ENCODE data around the gene CHAF1B. TPM values are rescaled to one million over a fixed set of nuclear protein-coding genes. Genes with fewer than 3 reads are reported as not detected.

Gene CHAF1B
- total RNA-seq, 2 experiments from 2014 or later = 4.5 to 4.8 TPM

DNA sequence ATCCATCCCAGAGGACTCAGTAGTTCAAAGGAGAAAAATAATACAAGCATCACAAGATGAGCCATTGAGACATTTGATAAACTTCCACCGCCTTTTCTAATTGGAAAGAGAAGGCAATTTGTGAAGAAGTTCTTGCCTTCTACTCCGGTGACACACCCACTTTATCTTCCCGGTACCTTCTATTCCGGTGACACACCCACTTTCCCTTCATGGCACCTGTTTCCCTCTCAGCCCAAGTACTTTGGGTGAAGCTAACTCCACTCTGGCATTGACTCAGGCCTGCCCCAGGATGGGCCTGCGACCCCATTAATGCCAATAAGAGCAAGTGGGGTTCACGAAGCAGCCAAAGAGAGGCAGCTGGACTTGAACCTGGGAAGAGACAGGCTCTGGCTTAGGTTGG lies 56.5 kb downstream of the CHAF1B start:
- Histone ChIP-seq H3K27ac (ENCODE audit: low read depth in 1 of 2, low read length in 2 of 2) (no peak overlapping the region), H3K4me1 (ENCODE audit: insufficient read depth, low read length) (no peaks in the 10 kb centered on the region), H3K4me3 (ENCODE audit: low read length) (no peak overlapping the region), H3K27me3 (ENCODE audit: control insufficient read depth in 1 of 2, insufficient read depth in 2 of 2, low read length in 2 of 2) (no peaks in the 10 kb centered on the region), H3K36me3 (ENCODE audit: insufficient read depth, low read length) (no peaks in the 10 kb centered on the region), H3K9me3 (ENCODE audit: control insufficient read depth in 1 of 2, insufficient read depth in 1 of 2, low read length in 2 of 2) (no peaks in the 10 kb centered on the region)
- H3K36me3 Mint-ChIP-seq (ENCODE audit: low read depth) = no peaks in the 10 kb centered on the region
- CTCF ChIA-PET = interaction anchor here (1.3 kb wide), 1 partner anchor 14 kb away, joined by 4 read pairs; no protein-coding TSS in a partner anchor
- H3K4me3 Mint-ChIP-seq = no peak overlapping the region
- no peaks in the 10 kb centered on the region for H3K4me1 Mint-ChIP-seq (ENCODE audit: low read depth)
- H3K27me3 Mint-ChIP-seq = peaks cover 12% of the 10 kb centered on the region
- ATAC-seq (ENCODE audit: poor library complexity) (no peak), DNase-seq (no peak)
- no peak overlapping the region for H3K27ac Mint-ChIP-seq
- H3K9me3 Mint-ChIP-seq = no peaks in the 10 kb centered on the region
- intact Hi-C loops (cut with DNase I, micrococcal nuclease) = no loop called here
- TF ChIP-seq, protein P1, sequence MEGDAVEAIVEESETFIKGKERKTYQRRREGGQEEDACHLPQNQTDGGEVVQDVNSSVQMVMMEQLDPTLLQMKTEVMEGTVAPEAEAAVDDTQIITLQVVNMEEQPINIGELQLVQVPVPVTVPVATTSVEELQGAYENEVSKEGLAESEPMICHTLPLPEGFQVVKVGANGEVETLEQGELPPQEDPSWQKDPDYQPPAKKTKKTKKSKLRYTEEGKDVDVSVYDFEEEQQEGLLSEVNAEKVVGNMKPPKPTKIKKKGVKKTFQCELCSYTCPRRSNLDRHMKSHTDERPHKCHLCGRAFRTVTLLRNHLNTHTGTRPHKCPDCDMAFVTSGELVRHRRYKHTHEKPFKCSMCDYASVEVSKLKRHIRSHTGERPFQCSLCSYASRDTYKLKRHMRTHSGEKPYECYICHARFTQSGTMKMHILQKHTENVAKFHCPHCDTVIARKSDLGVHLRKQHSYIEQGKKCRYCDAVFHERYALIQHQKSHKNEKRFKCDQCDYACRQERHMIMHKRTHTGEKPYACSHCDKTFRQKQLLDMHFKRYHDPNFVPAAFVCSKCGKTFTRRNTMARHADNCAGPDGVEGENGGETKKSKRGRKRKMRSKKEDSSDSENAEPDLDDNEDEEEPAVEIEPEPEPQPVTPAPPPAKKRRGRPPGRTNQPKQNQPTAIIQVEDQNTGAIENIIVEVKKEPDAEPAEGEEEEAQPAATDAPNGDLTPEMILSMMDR (IDR thresholded peaks at IDR 0.05) = no peak
- POLR2A ChIA-PET = no interaction called here

DNA sequence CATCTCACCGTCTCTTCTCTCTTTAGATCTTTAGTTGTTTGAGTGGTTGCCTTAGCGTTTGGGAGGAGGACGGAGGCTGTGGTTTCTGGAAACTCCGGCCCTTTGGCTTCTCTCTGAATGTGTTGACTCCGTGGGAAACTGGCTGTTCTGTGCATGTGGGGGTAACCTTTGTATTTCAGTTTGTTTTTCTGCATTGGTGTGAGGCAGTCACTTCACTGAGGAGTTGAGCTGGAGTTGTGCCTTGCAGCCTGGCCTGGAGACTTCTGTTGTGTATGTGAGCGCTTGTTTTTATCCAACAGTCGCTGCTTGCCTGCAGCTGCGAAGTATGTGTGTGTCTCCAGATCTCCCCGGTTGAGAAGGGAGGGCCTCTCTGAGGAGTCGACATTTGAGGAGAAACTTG lies 61.1 kb downstream of the CHAF1B start:
- no peak for ATAC-seq (ENCODE audit: poor library complexity)
- POLR2A ChIA-PET = no interaction called here

DNA sequence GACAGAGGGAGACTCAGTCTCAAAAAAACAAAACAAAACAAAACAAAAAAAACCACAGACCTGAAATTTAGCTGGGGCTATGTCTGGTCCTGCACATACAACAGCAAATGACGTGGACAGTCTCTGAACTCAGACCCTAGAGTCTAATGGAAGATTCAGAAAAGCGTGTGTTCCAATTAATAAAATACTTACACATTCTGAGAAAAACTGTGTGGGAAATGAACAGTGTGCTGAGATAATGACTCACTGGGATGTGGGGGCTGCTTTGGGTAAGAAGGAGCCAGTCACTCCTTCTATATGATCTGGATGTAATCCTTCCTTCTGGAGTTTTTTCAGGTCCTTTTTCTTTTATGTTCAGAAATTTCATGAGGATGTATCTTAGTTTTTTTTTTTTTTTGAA lies 65.3 kb downstream of the CHAF1B start:
- no peaks in the 10 kb centered on the region for H3K36me3 ChIP-seq (ENCODE audit: insufficient read depth, low read length)
- intact Hi-C loops (cut with DNase I, micrococcal nuclease) = no loop called here
- no peak overlapping the region for H3K27ac ChIP-seq (ENCODE audit: low read depth in 1 of 2, low read length in 2 of 2)
- H3K27me3 ChIP-seq (ENCODE audit: control insufficient read depth in 1 of 2, insufficient read depth in 2 of 2, low read length in 2 of 2) = peaks cover 0 to 3% of the 10 kb centered on the region in 2 experiments
- TF ChIP-seq, protein P1 (IDR thresholded peaks at IDR 0.05) = no peak
- H3K27me3 Mint-ChIP-seq = no peaks in the 10 kb centered on the region
- no peaks in the 10 kb centered on the region for H3K4me1 ChIP-seq (ENCODE audit: insufficient read depth, low read length)
- CTCF ChIA-PET = no interaction called here
- H3K4me1 Mint-ChIP-seq (ENCODE audit: low read depth) = no peaks in the 10 kb centered on the region
- H3K27ac Mint-ChIP-seq = no peak overlapping the region
- DNase-seq (no peak), ATAC-seq (ENCODE audit: poor library complexity) (no peak)
- H3K4me3 Mint-ChIP-seq = no peak overlapping the region
- H3K4me3 ChIP-seq (ENCODE audit: low read length) = no peak overlapping the region
- POLR2A ChIA-PET = no interaction called here
- no peaks in the 10 kb centered on the region for H3K9me3 Mint-ChIP-seq
- no peaks in the 10 kb centered on the region for H3K9me3 ChIP-seq (ENCODE audit: control insufficient read depth in 1 of 2, insufficient read depth in 1 of 2, low read length in 2 of 2)
- H3K36me3 Mint-ChIP-seq (ENCODE audit: low read depth) = no peaks in the 10 kb centered on the region

More for the DNA sequence above, 61.1 kb downstream of the CHAF1B start:
- Histone ChIP-seq H3K27ac (ENCODE audit: low read depth in 1 of 2, low read length in 2 of 2) (no peak overlapping the region), H3K9me3 (ENCODE audit: control insufficient read depth in 1 of 2, insufficient read depth in 1 of 2, low read length in 2 of 2) (no peaks in the 10 kb centered on the region), H3K4me1 (ENCODE audit: insufficient read depth, low read length) (no peaks in the 10 kb centered on the region), H3K27me3 (ENCODE audit: control insufficient read depth in 1 of 2, insufficient read depth in 2 of 2, low read length in 2 of 2) (peaks cover 0 to 3% of the 10 kb centered on the region in 2 experiments), H3K36me3 (ENCODE audit: insufficient read depth, low read length) (no peaks in the 10 kb centered on the region), H3K4me3 (ENCODE audit: low read length) (no peak overlapping the region)
- no peak overlapping the region for H3K27ac Mint-ChIP-seq
- TF ChIP-seq, protein P1 (IDR thresholded peaks at IDR 0.05) = no peak
- DNase-seq = no peak
- no peaks in the 10 kb centered on the region for H3K4me1 Mint-ChIP-seq (ENCODE audit: low read depth)
- no peaks in the 10 kb centered on the region for H3K36me3 Mint-ChIP-seq (ENCODE audit: low read depth)
- H3K9me3 Mint-ChIP-seq = no peaks in the 10 kb centered on the region
- CTCF ChIA-PET = no interaction called here
- intact Hi-C loops (cut with DNase I, micrococcal nuclease) = no loop called here
- no peak overlapping the region for H3K4me3 Mint-ChIP-seq
- peaks cover 4% of the 10 kb centered on the region for H3K27me3 Mint-ChIP-seq

All from CD4-positive, alpha-beta T cell (primary cell).